Measurements from ENCODE around the gene CCR6.

GRCh38 chr6:167108278-167108677, 14.6 kb upstream of the CCR6 start:
- TF ChIP-seq CTCF (conservative IDR thresholded peaks at IDR 0.05 in 1 of 2, IDR thresholded peaks at IDR 0.05 in 1 of 2; ENCODE audit: low read depth in 1 of 2, low read length in 2 of 2) (no peak), EZH2 (IDR thresholded peaks at IDR 0.05; ENCODE audit: low read length, missing control alignments) (no peak)
